Type B pancreatic cell (in vitro differentiated cells): ENCODE results near the gene ZBTB20. TPM values are rescaled to one million over a fixed set of nuclear protein-coding genes. Genes with fewer than 3 reads are reported as not detected.

Experiments
- DNase-seq: peaks from one replicate; pipeline ENCODE4 v3.0.0; 2021; ENCODE audit warnings: mixed read lengths; ENCODE audit not compliant: unreplicated experiment; ENCODE audit errors: extremely low spot score
- H3K27ac Mint-ChIP-seq: 2 replicates; pipeline ENCODE4 v1.8.0; 2021; ENCODE audit warnings: mild to moderate bottlenecking, mixed read lengths
- H3K27me3 Mint-ChIP-seq: 2 replicates; pipeline ENCODE4 v1.8.0; 2021; ENCODE audit warnings: mixed read lengths
- H3K36me3 Mint-ChIP-seq: 2 replicates; pipeline ENCODE4 v1.8.0; 2021; ENCODE audit warnings: mixed read lengths
- H3K4me1 Mint-ChIP-seq: one replicate; pipeline ENCODE4 v1.8.0; 2021; ENCODE audit warnings: mixed read lengths; ENCODE audit not compliant: unreplicated experiment
- H3K4me3 Mint-ChIP-seq: 2 replicates; pipeline ENCODE4 v1.8.0; 2021; ENCODE audit warnings: mild to moderate bottlenecking, mixed read lengths
- H3K9me3 Mint-ChIP-seq: 2 replicates; pipeline ENCODE4 v1.8.0; 2021; ENCODE audit warnings: mixed read lengths
- CTCF ChIP-seq: fragments of 200-600 bp; sonication (generic); conservative IDR thresholded peaks from 2 replicates; pipeline ENCODE4 v1.5.0; 2021; ENCODE audit warnings: antibody characterized with exemption, mild to moderate bottlenecking
- total RNA-seq: library from RNA; stranded (reverse); gene quantifications from 2 replicates; pipeline ENCODE4 v1.2.1, GENCODE V29; 2021; ENCODE audit warnings: low replicate concordance

ZBTB20 gene
- total RNA-seq, 1 donor from 2014 or later, result 14.4 TPM

GRCh38 chr3:114320246-114320645 is 826.8 kb downstream of the ZBTB20 start:
- Mint-ChIP-seq H3K36me3 (no peaks in the 10 kb centered on the region), H3K27ac (no peak overlapping the region), H3K9me3 (no peaks in the 10 kb centered on the region), H3K27me3 (no peaks in the 10 kb centered on the region), H3K4me3 (no peak overlapping the region), H3K4me1 (peaks cover 16% of the 10 kb centered on the region)
- no peak for TF ChIP-seq CTCF
- DNase-seq, result no peak

DNA sequence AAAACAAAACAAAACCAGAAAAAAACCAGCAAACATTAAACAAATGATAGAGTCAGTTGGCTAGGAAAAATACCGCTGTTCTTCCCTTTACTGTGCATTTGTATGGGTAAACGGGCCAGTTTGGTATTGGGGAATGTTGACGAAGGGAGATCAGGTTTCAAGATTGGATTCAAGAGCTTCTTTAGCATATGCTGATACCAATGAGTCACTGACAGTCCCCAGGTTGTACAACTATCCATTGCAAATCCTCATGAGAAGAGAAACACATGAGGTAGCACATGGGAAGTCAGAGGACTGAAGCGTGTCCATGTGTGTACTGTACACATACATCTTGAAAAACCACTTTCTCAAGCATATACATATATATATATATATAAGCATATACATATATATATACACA is 827.6 kb downstream of the ZBTB20 start:
- Mint-ChIP-seq H3K27ac (no peak overlapping the region), H3K27me3 (no peaks in the 10 kb centered on the region), H3K4me1 (peaks cover 9% of the 10 kb centered on the region), H3K9me3 (no peaks in the 10 kb centered on the region), H3K36me3 (no peaks in the 10 kb centered on the region), H3K4me3 (no peak overlapping the region)
- TF ChIP-seq CTCF, result no peak
- DNase-seq, result no peak

DNA sequence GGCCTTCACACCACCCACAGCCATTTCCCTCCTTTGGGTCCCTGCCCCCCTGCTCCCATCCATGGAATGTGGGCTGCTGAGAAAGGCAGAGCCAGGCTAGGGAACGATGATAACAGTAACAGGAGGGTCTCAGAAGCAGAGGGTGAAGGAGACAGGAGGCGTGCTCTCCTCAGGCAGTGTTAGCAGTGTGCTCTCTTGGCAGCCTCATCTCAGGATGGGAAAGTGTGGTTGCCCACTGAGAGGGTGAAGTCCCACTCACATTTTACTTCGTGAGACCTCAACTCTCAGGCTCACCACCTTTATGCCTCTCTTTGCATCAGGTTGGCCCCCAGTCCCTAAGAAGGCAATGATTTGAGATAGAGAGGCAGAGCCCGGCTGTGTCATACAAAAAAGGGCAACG is 828.8 kb downstream of the ZBTB20 start:
- TF ChIP-seq CTCF, result no peak
- Mint-ChIP-seq H3K36me3 (no peaks in the 10 kb centered on the region), H3K27ac (no peak overlapping the region), H3K9me3 (no peaks in the 10 kb centered on the region), H3K4me1 (no peaks in the 10 kb centered on the region), H3K27me3 (no peaks in the 10 kb centered on the region), H3K4me3 (no peak overlapping the region)
- no peak for DNase-seq

DNA sequence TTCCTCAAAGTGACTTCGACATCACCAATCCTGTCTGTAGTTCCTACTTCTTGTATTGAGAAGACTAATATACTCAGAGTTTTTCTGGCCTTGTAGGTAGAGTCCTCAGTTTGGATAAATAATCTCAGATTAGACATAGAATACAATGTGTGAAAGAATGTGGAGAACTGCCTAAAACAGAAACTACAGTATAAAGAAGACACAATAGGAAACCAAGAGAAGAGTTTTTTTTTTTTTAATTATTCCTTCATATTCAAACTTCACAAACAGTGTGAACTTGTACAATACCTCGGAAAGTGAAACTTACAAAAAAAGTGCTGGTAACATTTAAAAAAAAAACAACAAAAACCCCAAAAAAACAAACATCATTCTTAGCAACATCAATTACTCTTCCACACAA is 832.8 kb downstream of the ZBTB20 start:
- no peak for DNase-seq
- H3K9me3 Mint-ChIP-seq, result no peaks in the 10 kb centered on the region

DNA sequence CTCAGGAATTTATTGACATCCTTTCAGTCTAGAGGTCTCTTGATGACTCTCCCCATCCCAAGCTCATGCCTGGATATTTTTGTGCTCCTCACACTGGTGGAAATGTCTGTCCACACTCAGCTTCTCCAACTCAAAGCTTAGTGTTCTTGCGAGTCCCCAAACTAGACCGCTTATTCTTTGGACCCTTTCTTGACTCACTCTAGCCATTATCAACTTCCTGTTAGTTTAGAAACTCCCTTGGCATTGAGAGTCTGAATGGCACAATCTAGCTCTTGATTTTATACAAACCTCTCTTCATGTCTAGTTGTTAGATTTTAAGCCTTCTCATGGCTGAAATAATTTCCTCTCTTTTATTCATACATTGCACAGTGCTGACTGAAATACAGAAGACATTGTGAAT is 833.7 kb downstream of the ZBTB20 start:
- H3K27ac Mint-ChIP-seq, result no peak overlapping the region
- no peak for DNase-seq
- H3K9me3 Mint-ChIP-seq, result no peaks in the 10 kb centered on the region
- TF ChIP-seq CTCF, result no peak
- no peaks in the 10 kb centered on the region for H3K4me1 Mint-ChIP-seq
- no peaks in the 10 kb centered on the region for H3K27me3 Mint-ChIP-seq
- H3K4me3 Mint-ChIP-seq, result no peak overlapping the region
- H3K36me3 Mint-ChIP-seq, result no peaks in the 10 kb centered on the region

More for the DNA sequence above, 832.8 kb downstream of the ZBTB20 start:
- TF ChIP-seq CTCF, result no peak
- no peaks in the 10 kb centered on the region for H3K36me3 Mint-ChIP-seq
- no peaks in the 10 kb centered on the region for H3K27me3 Mint-ChIP-seq
- H3K27ac Mint-ChIP-seq, result no peak overlapping the region
- H3K4me1 Mint-ChIP-seq, result no peaks in the 10 kb centered on the region
- no peak overlapping the region for H3K4me3 Mint-ChIP-seq

DNA sequence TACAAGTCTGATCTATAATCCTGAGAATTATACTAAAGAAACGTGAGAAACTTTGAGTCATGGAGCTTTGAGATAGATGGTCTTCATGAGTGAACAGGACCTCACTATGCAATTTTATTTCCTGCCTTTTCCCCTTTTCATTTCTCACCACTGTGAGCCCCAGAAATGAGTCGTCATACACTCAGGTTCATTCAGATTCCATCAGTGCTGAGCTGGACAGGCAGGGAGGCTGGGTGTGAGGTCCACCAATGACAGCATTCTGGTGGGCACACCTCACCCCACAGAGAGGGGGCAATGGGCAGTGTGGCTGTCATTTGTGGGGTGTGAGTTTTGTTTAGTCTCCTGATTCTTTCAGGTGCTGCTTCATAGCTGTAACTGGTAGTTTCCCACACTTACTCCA is 836.4 kb downstream of the ZBTB20 start:
- Mint-ChIP-seq H3K27me3 (peaks cover 3% of the 10 kb centered on the region), H3K36me3 (no peaks in the 10 kb centered on the region), H3K4me3 (no peak overlapping the region), H3K4me1 (no peaks in the 10 kb centered on the region), H3K9me3 (no peaks in the 10 kb centered on the region), H3K27ac (no peak overlapping the region)
- no peak for TF ChIP-seq CTCF
- DNase-seq, result no peak
